B cell (primary cell): ENCODE results near the gene PSG1.
"Not testable (repeated sequence)": the region's sequence is repeated elsewhere in the genome, so short reads cannot be mapped to it uniquely, and the experiment has no call there.

Experiments used
- EZH2 ChIP-seq: IDR thresholded peaks from 2 replicates; pipeline ENCODE4 v1.6.1; 2012; ENCODE audit warnings: borderline replicate concordance, low read depth, mild to moderate bottlenecking, moderate library complexity, low read length; ENCODE audit not compliant: insufficient read depth, poor library complexity, severe bottlenecking
- TF ChIP-seq, protein P1 (sequence below): fragments of 200-600 bp; IDR thresholded peaks from one replicate; pipeline ENCODE4 v1.8.0; 2022; ENCODE audit warnings: antibody characterized with exemption, mild to moderate bottlenecking

DNA sequence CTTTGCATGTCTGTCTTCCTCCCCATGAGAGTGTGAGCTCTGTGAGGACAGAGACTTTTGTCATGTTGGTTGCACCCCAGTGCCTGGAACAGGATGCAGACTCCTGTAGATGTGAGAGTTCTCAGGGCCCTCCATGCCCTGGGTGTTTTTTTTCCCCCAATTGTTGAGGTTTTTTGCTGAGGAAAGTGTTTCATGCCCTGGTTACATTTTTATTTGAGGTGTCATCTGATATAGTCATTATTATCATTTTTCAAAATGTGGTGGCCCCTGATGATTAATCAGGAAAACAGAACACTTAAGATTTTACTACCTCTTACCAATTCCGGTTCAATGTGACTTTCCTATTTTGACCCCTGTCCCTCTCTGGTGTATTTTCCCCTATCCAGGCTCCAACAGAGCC lies 37.4 kb upstream of the PSG1 start:
- TF ChIP-seq, protein P1, sequence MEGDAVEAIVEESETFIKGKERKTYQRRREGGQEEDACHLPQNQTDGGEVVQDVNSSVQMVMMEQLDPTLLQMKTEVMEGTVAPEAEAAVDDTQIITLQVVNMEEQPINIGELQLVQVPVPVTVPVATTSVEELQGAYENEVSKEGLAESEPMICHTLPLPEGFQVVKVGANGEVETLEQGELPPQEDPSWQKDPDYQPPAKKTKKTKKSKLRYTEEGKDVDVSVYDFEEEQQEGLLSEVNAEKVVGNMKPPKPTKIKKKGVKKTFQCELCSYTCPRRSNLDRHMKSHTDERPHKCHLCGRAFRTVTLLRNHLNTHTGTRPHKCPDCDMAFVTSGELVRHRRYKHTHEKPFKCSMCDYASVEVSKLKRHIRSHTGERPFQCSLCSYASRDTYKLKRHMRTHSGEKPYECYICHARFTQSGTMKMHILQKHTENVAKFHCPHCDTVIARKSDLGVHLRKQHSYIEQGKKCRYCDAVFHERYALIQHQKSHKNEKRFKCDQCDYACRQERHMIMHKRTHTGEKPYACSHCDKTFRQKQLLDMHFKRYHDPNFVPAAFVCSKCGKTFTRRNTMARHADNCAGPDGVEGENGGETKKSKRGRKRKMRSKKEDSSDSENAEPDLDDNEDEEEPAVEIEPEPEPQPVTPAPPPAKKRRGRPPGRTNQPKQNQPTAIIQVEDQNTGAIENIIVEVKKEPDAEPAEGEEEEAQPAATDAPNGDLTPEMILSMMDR = not testable (repeated sequence)
- TF ChIP-seq EZH2 = not testable (repeated sequence)
